Measurements from ENCODE around the gene DGKQ.
"Not testable (repeated sequence)": the region's sequence is repeated elsewhere in the genome, so short reads cannot be mapped to it uniquely, and the experiment has no call there.

DGKQ gene

DNA sequence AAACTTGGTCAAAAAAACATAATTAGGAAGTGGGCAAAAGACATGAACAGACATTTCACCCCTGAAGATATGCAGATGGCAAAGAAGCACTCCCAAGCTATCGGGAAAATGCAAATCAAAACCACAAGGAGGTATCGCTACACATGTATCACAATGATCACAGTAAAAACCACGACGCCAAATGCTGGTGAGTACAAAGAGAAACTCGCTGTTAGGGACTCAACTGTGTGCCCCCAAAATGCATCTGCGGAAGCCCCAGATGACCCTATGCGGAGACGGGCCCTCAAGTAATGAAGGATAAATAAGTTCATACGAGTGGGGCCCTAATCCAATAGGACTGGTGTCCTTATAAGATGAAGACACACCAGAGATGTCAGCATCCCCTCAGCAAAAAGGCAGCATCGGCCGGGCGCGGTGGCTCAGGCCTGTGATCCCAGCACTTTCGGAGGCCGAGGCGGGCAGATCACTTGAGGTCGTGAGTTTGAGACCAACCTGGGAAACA lies 51.5 kb downstream of the DGKQ start:
- TF ChIP-seq, protein P1, sequence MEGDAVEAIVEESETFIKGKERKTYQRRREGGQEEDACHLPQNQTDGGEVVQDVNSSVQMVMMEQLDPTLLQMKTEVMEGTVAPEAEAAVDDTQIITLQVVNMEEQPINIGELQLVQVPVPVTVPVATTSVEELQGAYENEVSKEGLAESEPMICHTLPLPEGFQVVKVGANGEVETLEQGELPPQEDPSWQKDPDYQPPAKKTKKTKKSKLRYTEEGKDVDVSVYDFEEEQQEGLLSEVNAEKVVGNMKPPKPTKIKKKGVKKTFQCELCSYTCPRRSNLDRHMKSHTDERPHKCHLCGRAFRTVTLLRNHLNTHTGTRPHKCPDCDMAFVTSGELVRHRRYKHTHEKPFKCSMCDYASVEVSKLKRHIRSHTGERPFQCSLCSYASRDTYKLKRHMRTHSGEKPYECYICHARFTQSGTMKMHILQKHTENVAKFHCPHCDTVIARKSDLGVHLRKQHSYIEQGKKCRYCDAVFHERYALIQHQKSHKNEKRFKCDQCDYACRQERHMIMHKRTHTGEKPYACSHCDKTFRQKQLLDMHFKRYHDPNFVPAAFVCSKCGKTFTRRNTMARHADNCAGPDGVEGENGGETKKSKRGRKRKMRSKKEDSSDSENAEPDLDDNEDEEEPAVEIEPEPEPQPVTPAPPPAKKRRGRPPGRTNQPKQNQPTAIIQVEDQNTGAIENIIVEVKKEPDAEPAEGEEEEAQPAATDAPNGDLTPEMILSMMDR (IDR thresholded peaks at IDR 0.05; ENCODE audit: insufficient read depth, low read length, missing control alignments) = no peak
- no peak for DNase-seq (ENCODE audit: low read depth, low spot score)

DNA sequence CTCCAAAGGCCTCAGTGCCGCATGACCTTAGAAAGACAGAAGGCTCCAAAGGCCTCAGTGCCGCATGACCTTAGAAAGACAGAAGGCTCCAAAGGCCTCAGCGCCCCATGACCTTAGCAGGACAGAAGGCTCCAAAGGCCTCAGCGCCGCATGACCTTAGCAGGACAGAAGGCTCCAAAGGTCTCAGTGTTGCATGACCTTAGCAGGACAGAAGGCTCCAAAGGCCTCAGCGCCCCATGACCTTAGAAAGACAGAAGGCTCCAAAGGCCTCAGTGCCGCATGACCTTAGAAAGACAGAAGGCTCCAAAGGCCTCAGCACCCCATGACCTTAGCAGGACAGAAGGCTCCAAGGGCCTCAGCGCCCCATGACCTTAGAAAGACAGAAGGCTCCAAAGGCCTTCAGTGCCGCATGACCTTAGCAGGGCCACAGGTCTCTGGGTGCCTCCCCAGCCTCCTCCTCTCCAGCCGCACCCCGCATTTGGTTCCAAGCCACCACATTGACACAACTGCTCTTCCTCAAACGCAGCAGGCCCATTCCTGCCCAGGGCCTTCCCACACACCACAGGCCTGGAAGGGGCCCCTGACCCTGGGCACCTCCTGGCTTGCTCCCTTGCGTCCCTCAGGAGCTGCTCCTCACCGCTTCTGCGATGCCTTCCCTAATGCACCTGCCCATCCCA lies 54.2 kb downstream of the DGKQ start:
- H3K4me3 ChIP-seq (ENCODE audit: low read depth, low read length); DNase-seq (ENCODE audit: low read depth, low spot score); POLR2A ChIA-PET: not testable (repeated sequence)
- CTCF ChIA-PET = interaction anchor here (0.9 kb wide), 1 partner anchor 12 kb away, joined by 4 read pairs; no protein-coding TSS in a partner anchor

More for the DNA sequence above, 51.5 kb downstream of the DGKQ start:
- no peak overlapping the region for H3K4me3 ChIP-seq (ENCODE audit: low read depth, low read length)
- POLR2A ChIA-PET = no interaction called here
- CTCF ChIA-PET = interaction anchor here (1.9 kb wide), 1 partner anchor 8 kb away, joined by 8 read pairs; no protein-coding TSS in a partner anchor

GRCh38 chr4:918591-918990 lies 54.8 kb downstream of the DGKQ start:
- POLR2A ChIA-PET = not testable (repeated sequence)

GRCh38 chr4:917992-918391 lies 55.4 kb downstream of the DGKQ start:
- CTCF ChIA-PET = interaction anchor here (0.9 kb wide), 1 partner anchor 13 kb away, joined by 4 read pairs; no protein-coding TSS in a partner anchor
- DNase-seq (ENCODE audit: low read depth, low spot score) = no peak
- no peak overlapping the region for H3K4me3 ChIP-seq (ENCODE audit: low read depth, low read length)
- POLR2A ChIA-PET = no interaction called here
- TF ChIP-seq, protein P1 (IDR thresholded peaks at IDR 0.05; ENCODE audit: insufficient read depth, low read length, missing control alignments) = no peak

More at GRCh38 chr4:918591-918990, 54.8 kb downstream of the DGKQ start:
- CTCF ChIA-PET = interaction anchor here (0.9 kb wide), 1 partner anchor 12 kb away, joined by 4 read pairs; no protein-coding TSS in a partner anchor
- not testable (repeated sequence) for H3K4me3 ChIP-seq (ENCODE audit: low read depth, low read length); DNase-seq (ENCODE audit: low read depth, low spot score)

GRCh38 chr4:917466-917865 lies 55.9 kb downstream of the DGKQ start:
- TF ChIP-seq, protein P1 (IDR thresholded peaks at IDR 0.05; ENCODE audit: insufficient read depth, low read length, missing control alignments) = no peak
- no peak overlapping the region for H3K4me3 ChIP-seq (ENCODE audit: low read depth, low read length)
- no peak for DNase-seq (ENCODE audit: low read depth, low spot score)
- ChIA-PET CTCF (interaction anchor here (0.9 kb wide), 1 partner anchor 13 kb away, joined by 4 read pairs; no protein-coding TSS in a partner anchor), POLR2A (no interaction called here)

- ChIA-PET POLR2A (no interaction called here), CTCF (no interaction called here)
- TF ChIP-seq, protein P1 (IDR thresholded peaks at IDR 0.05; ENCODE audit: insufficient read depth, low read length, missing control alignments) = no peak
- DNase-seq (ENCODE audit: low read depth, low spot score) = no peak
- H3K4me3 ChIP-seq (ENCODE audit: low read depth, low read length) = no peak overlapping the region
These were observed 57.8 kb downstream of the DGKQ start for GRCh38 chr4:915595-915994.

GRCh38 chr4:915041-915474 lies 58.3 kb downstream of the DGKQ start:
- ChIA-PET CTCF (no interaction called here), POLR2A (no interaction called here)
- no peak overlapping the region; the same call in none of the 2 replicates for H3K4me3 ChIP-seq (ENCODE audit: low read depth, low read length)
- TF ChIP-seq, protein P1 (IDR thresholded peaks at IDR 0.05; ENCODE audit: insufficient read depth, low read length, missing control alignments) = no peak
- DNase-seq (ENCODE audit: low read depth, low spot score) = no peak

All from AG04449 (cell line).